Motor neuron (in vitro differentiated cells): ENCODE data around the gene LY9. TPM values are rescaled to one million over a fixed set of nuclear protein-coding genes. Genes with fewer than 3 reads are reported as not detected.
"Not testable (repeated sequence)": the region's sequence is repeated elsewhere in the genome, so short reads cannot be mapped to it uniquely, and the experiment has no call there.

Experiments
- ATAC-seq, 8 experiments: fragments of 200-7000 bp; cut with Tn5 transposase; replicated peaks in 6 of 8; 2 replicates each; pipeline ENCODE4 v1.8.0; 2021; ENCODE audit warnings: mild to moderate bottlenecking in 8 of 8, moderate library complexity in 8 of 8
- H3K27ac ChIP-seq, 2 donors: fragments of 250-450 bp; sonication (Bioruptor Pico); 2 replicates each; pipeline ENCODE4 v1.9.0; 2021; ENCODE audit warnings: antibody characterized with exemption in 2 of 2, mild to moderate bottlenecking in 2 of 2, moderate library complexity in 1 of 2
- H3K4me1 ChIP-seq, 2 donors: fragments of 250-450 bp; sonication (Bioruptor Pico); replicated peaks in 1 of 2; 2 replicates each; pipeline ENCODE4 v1.6.1; 2021; ENCODE audit warnings: antibody characterized with exemption in 2 of 2, mild to moderate bottlenecking in 2 of 2, moderate library complexity in 1 of 2
- H3K4me3 ChIP-seq, 5 donors: fragments of 250-450 bp; sonication (Bioruptor Pico); 2 replicates each; pipeline ENCODE4 v1.9.0; 2021; ENCODE audit warnings: antibody characterized with exemption in 5 of 5, mild to moderate bottlenecking in 5 of 5, moderate library complexity in 4 of 5
- WGBS, 10 experiments: fragments of 450-650 bp; shearing (Covaris generic); methylation state at CpG; one replicate each; pipeline ENCODE4 v1.0.0; 2022; 5-methylcytosine and 5-hydroxymethylcytosine counted together
- in situ Hi-C, 9 experiments: fragments of 400-800 bp; cut with MboI; loops; one replicate each; pipeline ENCODE4 v1.15.0; 2021; ENCODE audit warnings: low sequenced_read_pairs in 9 of 9, low pct_unique_long_range_greater_than_20kb in 2 of 9; ENCODE audit not compliant: unreplicated experiment in 9 of 9
- total RNA-seq, 8 experiments: library from RNA; unstranded; fragments of 300-600 nt; gene quantifications; 2 replicates each; pipeline versions ENCODE4 v1.2.3 to v1.2.4, GENCODE V29; 2022

The LY9 gene
- total RNA-seq, 8 experiments from 2014 or later, result 0.05 to 1.4 (median 0.41) TPM; not detected in 1

GRCh38 chr1:160867651-160868050, 71.7 kb downstream of the LY9 start:
- H3K27ac ChIP-seq, ATAC-seq, H3K4me3 ChIP-seq, H3K4me1 ChIP-seq, in situ Hi-C loops: not testable (repeated sequence)
- 13 to 83% (median 60%) methylated on average over 1 to 4 of the region's 4 CpGs; no CpG with 5 or more reads in 2 of the 10 experiments for WGBS, 10 experiments

DNA sequence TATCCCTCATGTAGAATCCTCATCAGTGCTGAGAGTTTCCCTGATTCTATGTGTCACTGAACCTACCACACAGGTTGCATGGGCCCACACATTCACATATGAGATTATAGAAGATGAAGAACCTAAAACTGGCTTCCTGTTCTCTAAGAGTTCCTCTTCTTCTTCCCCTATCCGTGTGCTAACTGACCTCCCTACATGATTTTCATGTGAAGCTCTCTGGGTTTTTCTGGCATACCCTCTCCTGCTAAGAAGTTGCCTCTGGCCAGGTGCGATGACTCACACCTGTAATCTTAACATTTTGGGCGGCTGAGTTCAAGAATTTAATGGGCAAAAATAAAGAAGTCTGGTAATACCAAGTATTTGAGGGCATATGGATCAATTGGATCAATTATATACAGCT, 72.2 kb downstream of the LY9 start:
- no peak for ATAC-seq
- Histone ChIP-seq H3K27ac (no peak overlapping the region), H3K4me3 (no peak overlapping the region), H3K4me1 (no peaks in the 10 kb centered on the region)
- in situ Hi-C loops, result no loop called here
- 0 to 86% (median 60%) methylated on average over 1 to 3 of the region's 3 CpGs; no CpG with 5 or more reads in 1 of the 10 experiments for WGBS, 10 experiments

GRCh38 chr1:160874935-160875334, 79.0 kb downstream of the LY9 start:
- in situ Hi-C loops, result no loop called here
- ATAC-seq, result no peak
- 0 to 100% (median 42%) methylated on average over 1 to 3 of the region's 3 CpGs; no CpG with 5 or more reads in 1 of the 10 experiments for WGBS, 10 experiments
- Histone ChIP-seq H3K27ac (no peak overlapping the region), H3K4me1 (no peaks in the 10 kb centered on the region), H3K4me3 (no peak overlapping the region)

- in situ Hi-C loops, H3K4me3 ChIP-seq, H3K4me1 ChIP-seq, ATAC-seq, H3K27ac ChIP-seq: not testable (repeated sequence)
- 21 to 100% (median 47%) methylated on average over 1 to 4 of the region's 4 CpGs; no CpG with 5 or more reads in 1 of the 10 experiments for WGBS, 10 experiments
These were observed 79.6 kb downstream of the LY9 start for GRCh38 chr1:160875591-160875990.

GRCh38 chr1:160876311-160876710, 80.3 kb downstream of the LY9 start:
- no peak overlapping the region for H3K4me3 ChIP-seq
- in situ Hi-C loops, result no loop called here
- 22 to 98% (median 89%) methylated on average over 1 to 5 of the region's 5 CpGs; no CpG with 5 or more reads in 2 of the 10 experiments for WGBS, 10 experiments
- H3K4me1 ChIP-seq, result no peaks in the 10 kb centered on the region
- ATAC-seq, result no peak
- no peak overlapping the region for H3K27ac ChIP-seq

- no peak overlapping the region for H3K27ac ChIP-seq
- no peak for ATAC-seq
- H3K4me1 ChIP-seq, result no peaks in the 10 kb centered on the region
- H3K4me3 ChIP-seq, result no peak overlapping the region
- in situ Hi-C loops, result no loop called here
These were observed 81.2 kb downstream of the LY9 start for GRCh38 chr1:160877221-160877620.

Other genes starting within 250 kb of the LY9 start
- under 1 TPM in 5 of 8 experiments, not detected in 3; 0.17 to 0.90 (median 0.33) TPM for gene CD84, start 216.7 kb upstream of the LY9 start, total RNA-seq
- under 1 TPM in 5 of 8 experiments, not detected in 3; under 0.01 to 0.90 (median 0.32) TPM for gene SLAMF1, start 149.1 kb upstream of the LY9 start, total RNA-seq
- gene CD48, start 84.4 kb upstream of the LY9 start, total RNA-seq, result 1 to 10 TPM in 1 of 8 experiments, under 1 TPM in 3, not detected in 4; 0.05 to 1.3 (median 0.32) TPM
- 1 to 10 TPM in 1 of 8 experiments, under 1 TPM in 5, not detected in 2; 0.08 to 1.1 (median 0.12) TPM for gene SLAMF7, start 56.9 kb upstream of the LY9 start, total RNA-seq
- gene CD244, start 66.7 kb downstream of the LY9 start, total RNA-seq, result 1 to 10 TPM in 1 of 8 experiments, under 1 TPM in 4, not detected in 3; 0.08 to 3.7 (median 0.31) TPM
- gene ITLN1, start 89.0 kb downstream of the LY9 start, total RNA-seq, result 1 to 10 TPM in 1 of 8 experiments, under 1 TPM in 2, not detected in 5; 0.17 to 1.3 (median 0.57) TPM
- gene ITLN2, start 158.6 kb downstream of the LY9 start, total RNA-seq, result 1 to 10 TPM in 1 of 8 experiments, under 1 TPM in 4, not detected in 3; 0.29 to 1.8 (median 0.83) TPM
- gene F11R, start 225.0 kb downstream of the LY9 start, total RNA-seq, result 10 to 100 TPM in 1 of 8 experiments, 1 to 10 TPM in 7; 1.4 to 14.5 (median 5.2) TPM
- gene TSTD1, start 242.8 kb downstream of the LY9 start, total RNA-seq, result 10 to 100 TPM in 1 of 8 experiments, 1 to 10 TPM in 4, under 1 TPM in 1, not detected in 2; 0.46 to 13.4 (median 1.9) TPM
- gene USF1, start 249.8 kb downstream of the LY9 start, total RNA-seq, result 100 to 1,000 TPM in 3 of 8 experiments, 10 to 100 TPM in 5; 60.3 to 156 (median 85.6) TPM